Measurements from ENCODE around the gene KRTAP4-9.

- TF ChIP-seq, protein P1, sequence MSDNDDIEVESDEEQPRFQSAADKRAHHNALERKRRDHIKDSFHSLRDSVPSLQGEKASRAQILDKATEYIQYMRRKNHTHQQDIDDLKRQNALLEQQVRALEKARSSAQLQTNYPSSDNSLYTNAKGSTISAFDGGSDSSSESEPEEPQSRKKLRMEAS (IDR thresholded peaks at IDR 0.05): no peak
- TF ChIP-seq ZNF302 (CRISPR knock-in tag; IDR thresholded peaks at IDR 0.05) (no peak), RCOR1 (IDR thresholded peaks at IDR 0.05; ENCODE audit: low read depth, low read length) (no peak), HDAC2 (IDR thresholded peaks at IDR 0.05) (no peak), CHD4 (IDR thresholded peaks at IDR 0.05; ENCODE audit: borderline replicate concordance) (no peak), POLR2A (IDR thresholded peaks at IDR 0.05; ENCODE audit: low read length) (no peak), JUNB (IDR thresholded peaks at IDR 0.05) (no peak), CTCF (IDR thresholded peaks at IDR 0.05) (no peak), MAFK (IDR thresholded peaks at IDR 0.05; ENCODE audit: partially characterized antibody) (no peak), ZSCAN20 (CRISPR knock-in tag; IDR thresholded peaks at IDR 0.05) (no peak), RAD21 (conservative IDR thresholded peaks at IDR 0.05 in 1 of 2, IDR thresholded peaks at IDR 0.05 in 1 of 2) (no peak), MYC (IDR thresholded peaks at IDR 0.05; ENCODE audit: borderline replicate concordance, low read length) (no peak)
- TF ChIP-seq, protein P2, sequence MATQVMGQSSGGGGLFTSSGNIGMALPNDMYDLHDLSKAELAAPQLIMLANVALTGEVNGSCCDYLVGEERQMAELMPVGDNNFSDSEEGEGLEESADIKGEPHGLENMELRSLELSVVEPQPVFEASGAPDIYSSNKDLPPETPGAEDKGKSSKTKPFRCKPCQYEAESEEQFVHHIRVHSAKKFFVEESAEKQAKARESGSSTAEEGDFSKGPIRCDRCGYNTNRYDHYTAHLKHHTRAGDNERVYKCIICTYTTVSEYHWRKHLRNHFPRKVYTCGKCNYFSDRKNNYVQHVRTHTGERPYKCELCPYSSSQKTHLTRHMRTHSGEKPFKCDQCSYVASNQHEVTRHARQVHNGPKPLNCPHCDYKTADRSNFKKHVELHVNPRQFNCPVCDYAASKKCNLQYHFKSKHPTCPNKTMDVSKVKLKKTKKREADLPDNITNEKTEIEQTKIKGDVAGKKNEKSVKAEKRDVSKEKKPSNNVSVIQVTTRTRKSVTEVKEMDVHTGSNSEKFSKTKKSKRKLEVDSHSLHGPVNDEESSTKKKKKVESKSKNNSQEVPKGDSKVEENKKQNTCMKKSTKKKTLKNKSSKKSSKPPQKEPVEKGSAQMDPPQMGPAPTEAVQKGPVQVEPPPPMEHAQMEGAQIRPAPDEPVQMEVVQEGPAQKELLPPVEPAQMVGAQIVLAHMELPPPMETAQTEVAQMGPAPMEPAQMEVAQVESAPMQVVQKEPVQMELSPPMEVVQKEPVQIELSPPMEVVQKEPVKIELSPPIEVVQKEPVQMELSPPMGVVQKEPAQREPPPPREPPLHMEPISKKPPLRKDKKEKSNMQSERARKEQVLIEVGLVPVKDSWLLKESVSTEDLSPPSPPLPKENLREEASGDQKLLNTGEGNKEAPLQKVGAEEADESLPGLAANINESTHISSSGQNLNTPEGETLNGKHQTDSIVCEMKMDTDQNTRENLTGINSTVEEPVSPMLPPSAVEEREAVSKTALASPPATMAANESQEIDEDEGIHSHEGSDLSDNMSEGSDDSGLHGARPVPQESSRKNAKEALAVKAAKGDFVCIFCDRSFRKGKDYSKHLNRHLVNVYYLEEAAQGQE (IDR thresholded peaks at IDR 0.05): no peak
These were observed 11.1 kb downstream of the KRTAP4-9 start for GRCh38 chr17:41116297-41116696.
